Superior temporal gyrus (tissue), 1 donor: ENCODE measurements around the gene PYM1.
"Not testable (repeated sequence)": the region's sequence is repeated elsewhere in the genome, so short reads cannot be mapped to it uniquely, and the experiment has no call there.

ENCODE experiments used
- DNase-seq: peaks from one replicate; pipeline ENCODE4 v3.0.0-alpha.2; 2016; ENCODE audit errors: extremely low spot score

PYM1 gene

GRCh38 chr12:55912908-55913307 is 14.8 kb downstream of the PYM1 start:
- DNase-seq, result no peak

- no peak for DNase-seq
These were observed 18.2 kb downstream of the PYM1 start for GRCh38 chr12:55909513-55909884.

- DNase-seq, result no peak
These were observed 18.8 kb downstream of the PYM1 start for GRCh38 chr12:55908726-55909512.

- no peak for DNase-seq
These were observed 21.6 kb downstream of the PYM1 start for GRCh38 chr12:55906056-55906455.

- DNase-seq, result no peak
These were observed 25.7 kb downstream of the PYM1 start for GRCh38 chr12:55901881-55902490.

- DNase-seq, result no peak
These were observed 28.6 kb downstream of the PYM1 start for GRCh38 chr12:55899082-55899481.

- DNase-seq, result no peak
These were observed 34.0 kb downstream of the PYM1 start for GRCh38 chr12:55893723-55894122.

GRCh38 chr12:55891310-55891709 is 36.4 kb downstream of the PYM1 start:
- DNase-seq, result no peak

- no peak for DNase-seq
These were observed 42.6 kb downstream of the PYM1 start for GRCh38 chr12:55885113-55885512.

- DNase-seq, result no peak
These were observed 49.9 kb downstream of the PYM1 start for GRCh38 chr12:55877824-55878223.

- DNase-seq, result peak; percentile 40
These were observed 51.8 kb downstream of the PYM1 start for GRCh38 chr12:55875704-55876467.

- DNase-seq, result no peak
These were observed 53.3 kb downstream of the PYM1 start for GRCh38 chr12:55874443-55874842.

- DNase-seq, result not testable (repeated sequence)
These were observed 61.2 kb downstream of the PYM1 start for GRCh38 chr12:55866454-55867004.

- DNase-seq, result no peak
These were observed 62.4 kb downstream of the PYM1 start for GRCh38 chr12:55865327-55865726.

- DNase-seq, result not testable (repeated sequence)
These were observed 64.8 kb downstream of the PYM1 start for GRCh38 chr12:55862931-55863330.

GRCh38 chr12:55862286-55862685 is 65.4 kb downstream of the PYM1 start:
- no peak for DNase-seq

GRCh38 chr12:55861871-55862270 is 65.8 kb downstream of the PYM1 start:
- DNase-seq, result no peak

GRCh38 chr12:55861396-55861795 is 66.3 kb downstream of the PYM1 start:
- DNase-seq, result no peak

GRCh38 chr12:55852740-55853139 is 75.0 kb downstream of the PYM1 start:
- no peak for DNase-seq
